Body of pancreas (tissue), 4 donors: ENCODE results near the gene FRMPD2.

Source experiments
- CTCF ChIP-seq, 7 experiments: fragments of 450-650 bp in 4 of 7; fragments of 200-600 bp in 3 of 7; sonication (generic) in 3 of 7; IDR thresholded peaks; one replicate each; pipeline ENCODE4 v1.5.1; 2016 to 2019; ENCODE audit warnings: antibody characterized with exemption in 7 of 7
- POLR2A ChIP-seq, 3 donors: fragments of 450-650 bp; IDR thresholded peaks; one replicate each; pipeline ENCODE4 v1.6.1; 2016; ENCODE audit warnings: antibody characterized with exemption in 3 of 3, mild to moderate bottlenecking in 2 of 3

GRCh38 chr10:48239618-48240017 is 34.9 kb downstream of the FRMPD2 start:
- no peak for TF ChIP-seq CTCF (IDR thresholded peaks at IDR 0.05)
- TF ChIP-seq POLR2A (IDR thresholded peaks at IDR 0.05): no peak
